Psoas muscle (tissue), 8 donors: ENCODE measurements around the gene FHOD1. TPM values are rescaled to one million over a fixed set of nuclear protein-coding genes. Genes with fewer than 3 reads are reported as not detected.

Source experiments
- ATAC-seq, 4 donors: fragments of 200-7000 bp; cut with Tn5 transposase; one replicate each; pipeline ENCODE4 v1.9.1; 2020; ENCODE audit warnings: moderate library complexity in 3 of 4, mild to moderate bottlenecking in 2 of 4
- DNase-seq, 2 donors: peaks; one replicate each; pipeline ENCODE4 v3.0.0-alpha.2; 2020
- H3K27ac ChIP-seq: fragments of 200-600 bp; one replicate; pipeline ENCODE4 v1.8.0; 2022
- H3K27me3 ChIP-seq, 3 donors: fragments of 200-600 bp in 1 of 3; one replicate each; pipeline versions ENCODE4 v1.6.1 to v1.8.0; 2013 to 2022; ENCODE audit warnings: low read length in 2 of 3, mild to moderate bottlenecking in 2 of 3, moderate library complexity in 1 of 3; ENCODE audit not compliant: insufficient read depth in 3 of 3
- H3K36me3 ChIP-seq, 2 donors: fragments of 200-600 bp in 1 of 2; one replicate each; pipeline versions ENCODE4 v1.6.1 to v1.8.0; 2013 to 2022; ENCODE audit warnings: low read depth in 1 of 2, mild to moderate bottlenecking in 1 of 2, moderate library complexity in 1 of 2; ENCODE audit not compliant: insufficient read depth in 1 of 2
- H3K4me1 ChIP-seq: fragments of 200-600 bp; one replicate; pipeline ENCODE4 v1.8.0; 2022
- H3K4me3 ChIP-seq: fragments of 200-600 bp; one replicate; pipeline ENCODE4 v1.8.0; 2022; ENCODE audit warnings: mild to moderate bottlenecking
- H3K9me3 ChIP-seq: fragments of 200-600 bp; one replicate; pipeline ENCODE4 v1.8.0; 2022
- WGBS, 3 donors: extraction: QIAGEN DNeasy Blood & Tissue Kit; methylation state at CpG; one replicate each; pipeline versions ENCODE4 v1.1.6 to v1.1.7; 2013; 5-methylcytosine and 5-hydroxymethylcytosine counted together
- intact Hi-C, 2 donors: fragments of 100-400 bp; cut with DNase I; formaldehyde crosslinking; loops; one replicate each; pipeline versions ENCODE4 v1.11.0 to v1.14.2; 2022
- polyA plus RNA-seq, 3 donors: library from polyadenylated mRNA; stranded (reverse); fragments of 200-250 nt; gene quantifications; one replicate each; pipeline ENCODE4 v1.2.3, GENCODE V29; 2013
- total RNA-seq, 4 donors: library from RNA; stranded (reverse); fragmentation: NEBNext Ultra II Directional in 2 of 4; extraction: Animal tissue kit (Norgen Biotek cat#: 25700) in 2 of 4; gene quantifications; one replicate each; pipeline versions ENCODE4 v1.2.1 to v1.2.4, GENCODE V29; 2021 to 2023
- TF ChIP-seq, protein P1 (sequence below): fragments of 200-600 bp; IDR thresholded peaks from one replicate; pipeline ENCODE4 v1.8.0; 2022; ENCODE audit warnings: antibody characterized with exemption
- donor health status: healthy with polysubstance abuse.
- donor health status: DM: no; HTN: no; CAD: no; lungs with moderate emphysema.
- donor health status: Bipolar disorder and iron deficiency.
- donor health status: healthy.
- donor health status: DM: yes; HTN: yes; CAD: no.
- donor health status: DM: no; HTN: no; CAD: no.
- donor health status: DM: no; HTN: no; CAD: no.
- donor health status: DM: yes; HTN: yes; CAD: no.

Gene FHOD1
- total and polyA plus RNA-seq, 7 donors = 16.9 to 154 (median 61.5) TPM

DNA sequence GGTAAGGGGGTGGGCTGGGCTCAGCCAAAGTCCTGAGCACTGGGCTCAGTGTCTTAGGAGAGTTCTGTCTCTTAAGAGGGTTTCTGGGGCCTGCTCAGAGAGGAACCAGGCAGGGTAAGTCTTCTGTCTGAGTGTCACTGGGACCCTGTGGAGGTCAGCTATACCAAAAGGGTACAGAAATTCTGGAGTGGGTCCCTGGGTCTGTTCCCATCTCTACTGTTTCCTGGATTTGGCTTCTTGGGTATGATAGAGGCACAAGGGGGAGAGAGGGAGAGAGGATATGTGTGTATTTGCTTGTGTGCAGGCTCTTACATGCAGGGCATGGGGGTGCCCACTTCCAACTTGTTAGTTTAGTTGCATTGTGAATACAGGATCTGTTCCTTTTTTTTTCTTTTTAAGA lies 53.7 kb downstream of the FHOD1 start:
- Histone ChIP-seq H3K4me1 (peaks cover 30% of the 10 kb centered on the region), H3K36me3 (peaks cover 16 to 48% of the 10 kb centered on the region in 2 donors), H3K9me3 (no peaks in the 10 kb centered on the region), H3K27me3 (no peaks in the 10 kb centered on the region), H3K4me3 (peak overlapping the region; percentile 100), H3K27ac (peak overlapping the region; percentile 87)
- DNase-seq (no peak), ATAC-seq (no peak)
- TF ChIP-seq, protein P1, sequence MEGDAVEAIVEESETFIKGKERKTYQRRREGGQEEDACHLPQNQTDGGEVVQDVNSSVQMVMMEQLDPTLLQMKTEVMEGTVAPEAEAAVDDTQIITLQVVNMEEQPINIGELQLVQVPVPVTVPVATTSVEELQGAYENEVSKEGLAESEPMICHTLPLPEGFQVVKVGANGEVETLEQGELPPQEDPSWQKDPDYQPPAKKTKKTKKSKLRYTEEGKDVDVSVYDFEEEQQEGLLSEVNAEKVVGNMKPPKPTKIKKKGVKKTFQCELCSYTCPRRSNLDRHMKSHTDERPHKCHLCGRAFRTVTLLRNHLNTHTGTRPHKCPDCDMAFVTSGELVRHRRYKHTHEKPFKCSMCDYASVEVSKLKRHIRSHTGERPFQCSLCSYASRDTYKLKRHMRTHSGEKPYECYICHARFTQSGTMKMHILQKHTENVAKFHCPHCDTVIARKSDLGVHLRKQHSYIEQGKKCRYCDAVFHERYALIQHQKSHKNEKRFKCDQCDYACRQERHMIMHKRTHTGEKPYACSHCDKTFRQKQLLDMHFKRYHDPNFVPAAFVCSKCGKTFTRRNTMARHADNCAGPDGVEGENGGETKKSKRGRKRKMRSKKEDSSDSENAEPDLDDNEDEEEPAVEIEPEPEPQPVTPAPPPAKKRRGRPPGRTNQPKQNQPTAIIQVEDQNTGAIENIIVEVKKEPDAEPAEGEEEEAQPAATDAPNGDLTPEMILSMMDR = no peak
- intact Hi-C loops = loop anchor here in 1 of 2 donors (5.0 kb wide), 1 partner anchor 34 kb away; the partner anchor contains the start of gene TMEM208

DNA sequence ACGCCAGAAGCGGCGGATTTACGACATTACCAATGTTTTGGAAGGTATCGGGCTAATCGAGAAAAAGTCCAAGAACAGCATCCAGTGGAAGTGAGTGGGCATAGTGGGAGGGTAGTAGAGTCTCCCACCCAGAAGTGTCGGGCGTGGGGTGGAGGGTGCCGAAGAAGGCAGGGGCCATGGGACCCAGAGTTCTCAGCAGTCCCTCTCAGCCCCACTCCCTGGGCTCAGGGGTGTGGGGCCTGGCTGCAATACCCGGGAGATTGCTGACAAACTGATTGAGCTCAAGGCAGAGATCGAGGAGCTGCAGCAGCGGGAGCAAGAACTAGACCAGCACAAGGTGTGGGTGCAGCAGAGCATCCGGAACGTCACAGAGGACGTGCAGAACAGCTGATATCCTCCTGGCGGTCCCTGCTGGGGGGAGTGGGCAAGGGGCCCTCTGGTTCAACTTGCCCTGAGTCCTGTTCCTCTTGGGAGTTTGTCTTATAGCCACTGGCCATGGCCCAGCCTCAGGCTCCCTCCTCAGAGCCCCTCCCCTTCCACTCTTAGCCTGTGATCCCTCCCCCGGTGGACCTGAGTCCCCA lies 54.4 kb downstream of the FHOD1 start:
- Histone ChIP-seq H3K9me3 (no peaks in the 10 kb centered on the region), H3K4me1 (peaks cover 25% of the 10 kb centered on the region), H3K27ac (peak overlapping the region; percentile 87), H3K27me3 (no peaks in the 10 kb centered on the region), H3K36me3 (peaks cover 11 to 44% of the 10 kb centered on the region in 2 donors), H3K4me3 (peak overlapping the region; percentile 100)
- TF ChIP-seq, protein P1 = no peak
- DNase-seq (no peak), ATAC-seq (no peak)
- 21 to 23% (median 23%) methylated on average over 17 of the region's 17 CpGs for WGBS, 3 donors
- intact Hi-C loops = loop anchor here in 1 of 2 donors (5.0 kb wide), 1 partner anchor 34 kb away; the partner anchor contains the start of gene TMEM208

DNA sequence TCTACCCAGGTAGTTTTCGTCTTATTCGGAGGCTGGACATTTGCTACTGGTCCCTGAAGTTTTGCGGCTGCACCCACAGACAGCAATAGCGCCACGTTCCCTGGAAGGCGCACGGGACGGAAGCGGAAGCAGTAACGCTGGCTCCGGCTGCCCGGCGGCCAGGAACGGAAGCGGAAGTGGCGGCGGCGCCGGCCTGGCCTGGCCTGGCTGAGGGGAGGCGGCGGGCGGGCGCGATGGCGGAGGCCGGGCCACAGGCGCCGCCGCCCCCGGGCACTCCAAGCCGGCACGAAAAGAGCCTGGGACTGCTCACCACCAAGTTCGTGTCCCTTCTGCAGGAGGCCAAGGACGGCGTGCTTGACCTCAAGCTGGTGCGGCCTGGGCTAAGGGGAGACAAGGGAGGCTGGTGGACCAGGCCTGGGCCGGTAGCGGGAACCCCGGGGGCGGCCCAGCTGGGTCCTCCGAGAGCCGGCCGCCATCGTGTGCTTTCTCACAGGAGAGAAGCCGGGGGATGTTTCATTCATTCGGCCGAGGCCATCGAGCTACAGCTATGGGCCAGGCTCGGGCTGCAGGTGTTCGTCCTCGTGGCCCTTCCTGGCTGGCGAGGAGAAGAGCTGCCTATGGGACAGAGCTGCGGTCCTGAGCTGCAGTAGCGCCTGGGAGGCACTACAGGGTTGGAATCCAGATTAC lies 55.1 kb downstream of the FHOD1 start, which contains the start of gene E2F4:
TSS of gene E2F4 (plus strand) at position 161 of the 687 bp plus-strand sequence. CDS start at position 234, 73 bp downstream.
- peak within 1 kb of the TSS; percentile 100 for H3K4me3 ChIP-seq
- WGBS, 3 donors = 0 to 1% (median 0%) methylated on average over 52 to 54 of the region's 54 CpGs
- H3K9me3 ChIP-seq = no peaks in the 10 kb centered on the region
- H3K27ac ChIP-seq = peak within 1 kb of the TSS; percentile 87
- H3K27me3 ChIP-seq = no peaks in the 10 kb centered on the region
- TF ChIP-seq, protein P1 = no peak
- ATAC-seq (peak; percentile 94 to 97 (median 96)), DNase-seq (peak; percentile 92 to 96)
- intact Hi-C loops = loop anchor here in 1 of 2 donors (5.0 kb wide), 1 partner anchor 35 kb away; the partner anchor contains the start of gene TMEM208
- H3K36me3 ChIP-seq = peaks cover 11 to 36% of the 10 kb centered on the region in 2 donors
- H3K4me1 ChIP-seq = peaks cover 25% of the 10 kb centered on the region

DNA sequence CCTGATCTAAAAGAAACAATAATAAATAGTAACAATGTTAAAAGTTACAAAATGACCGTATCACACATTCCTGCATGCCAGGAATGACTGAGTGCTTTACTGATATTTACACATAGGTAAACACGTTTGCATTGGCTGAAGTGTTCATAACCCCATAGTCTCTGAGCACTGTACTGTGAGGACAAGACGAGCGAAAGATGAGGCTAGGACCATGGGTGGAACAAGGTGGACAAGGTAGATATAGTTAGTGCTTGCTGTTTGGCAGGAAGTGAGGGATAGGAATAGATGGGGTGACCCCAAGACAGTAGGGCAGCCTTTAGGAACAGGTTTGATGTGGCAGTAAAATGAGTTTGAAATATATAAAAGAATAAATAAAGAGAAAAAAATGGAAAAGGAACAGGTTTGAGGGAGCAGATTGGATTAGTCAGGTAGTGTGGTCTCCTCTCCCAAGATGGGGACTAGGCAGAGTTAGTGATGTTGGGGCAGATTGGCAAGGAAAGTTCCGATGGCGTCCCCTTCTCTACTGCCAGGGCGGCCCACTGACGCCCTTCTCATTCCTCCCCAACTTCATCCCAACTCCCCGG lies 55.8 kb downstream of the FHOD1 start:
- WGBS, 3 donors = 22 to 25% (median 23%) methylated on average over 9 of the region's 9 CpGs
- intact Hi-C loops = loop anchor here in 1 of 2 donors (5.0 kb wide), 1 partner anchor 36 kb away; the partner anchor contains the start of gene TMEM208

More for the DNA sequence above, 55.8 kb downstream of the FHOD1 start:
- TF ChIP-seq, protein P1 = no peak
- H3K27me3 ChIP-seq = no peaks in the 10 kb centered on the region
- H3K4me1 ChIP-seq = peaks cover 25% of the 10 kb centered on the region
- no peaks in the 10 kb centered on the region for H3K9me3 ChIP-seq
- H3K36me3 ChIP-seq = peaks cover 11 to 30% of the 10 kb centered on the region in 2 donors
- DNase-seq (no peak), ATAC-seq (peak in 1 of 4 donors; percentile 1)
- H3K27ac ChIP-seq = peak overlapping the region; percentile 87
- H3K4me3 ChIP-seq = peak overlapping the region; percentile 100
